ENCODE results near the gene PSMG1. TPM values are rescaled to one million over a fixed set of nuclear protein-coding genes. Genes with fewer than 3 reads are reported as not detected.
"Not testable (repeated sequence)": the region's sequence is repeated elsewhere in the genome, so short reads cannot be mapped to it uniquely, and the experiment has no call there.

PSMG1 gene
- total and polyA plus RNA-seq, 7 experiments from 2014 or later: 9.8 to 62.5 (median 17.1) TPM

DNA sequence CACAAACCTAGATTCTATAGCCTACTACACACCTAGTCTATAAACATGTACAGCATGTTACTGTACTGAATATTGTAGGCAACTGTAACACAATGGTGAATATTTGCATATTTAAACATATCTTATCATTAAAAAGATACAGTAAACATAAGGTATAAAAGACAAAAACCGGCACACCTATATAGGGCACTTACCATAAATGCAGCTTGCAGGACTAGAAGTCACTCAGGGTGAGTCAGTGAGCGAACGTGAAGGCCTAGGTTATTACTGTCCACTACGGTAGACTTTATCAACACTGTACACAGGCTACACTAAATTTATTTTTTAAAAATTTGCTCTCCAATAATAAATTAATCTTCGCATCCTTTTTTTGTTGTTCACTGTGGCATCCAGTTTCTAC is 13.3 kb downstream of the PSMG1 start:
- CTCF ChIA-PET: interaction anchor here (0.8 kb wide), 1 partner anchor 13 kb away, joined by 3 read pairs; the partner anchor contains the start of gene PSMG1
- POLR2A ChIA-PET: no interaction called here
- Histone ChIP-seq H3K4me3 (ENCODE audit: low read length) (no peak overlapping the region), H3K36me3 (ENCODE audit: control insufficient read depth in 2 of 3, insufficient read depth in 3 of 3, low read length in 3 of 3) (peaks cover 0 to 26% (median 0%) of the 10 kb centered on the region in 3 experiments), H3K4me1 (ENCODE audit: control insufficient read depth in 2 of 2, insufficient read depth in 2 of 2, low read length in 2 of 2) (no peaks in the 10 kb centered on the region), H3K9me3 (ENCODE audit: control insufficient read depth in 2 of 3, low read length in 3 of 3) (peaks cover 0 to 2% (median 0%) of the 10 kb centered on the region in 3 experiments), H3K27ac (ENCODE audit: low read depth, low read length) (no peak overlapping the region), H3K27me3 (ENCODE audit: control insufficient read depth in 2 of 2, insufficient read depth in 2 of 2, low read length in 2 of 2) (peaks cover 0 to 4% of the 10 kb centered on the region in 2 donors)
- no peak overlapping the region for H3K4me3 Mint-ChIP-seq
- H3K36me3 Mint-ChIP-seq: peaks cover 0 to 35% (median 12%) of the 10 kb centered on the region in 5 donors
- no peaks in the 10 kb centered on the region for H3K4me1 Mint-ChIP-seq
- no peak for ATAC-seq
- no peak for DNase-seq
- H3K27ac Mint-ChIP-seq: no peak overlapping the region
- peaks cover 0 to 12% (median 5%) of the 10 kb centered on the region in 11 donors for H3K9me3 Mint-ChIP-seq
- intact Hi-C loops (cut with micrococcal nuclease): no loop called here
- peaks cover 0 to 4% (median 0%) of the 10 kb centered on the region in 5 donors for H3K27me3 Mint-ChIP-seq

DNA sequence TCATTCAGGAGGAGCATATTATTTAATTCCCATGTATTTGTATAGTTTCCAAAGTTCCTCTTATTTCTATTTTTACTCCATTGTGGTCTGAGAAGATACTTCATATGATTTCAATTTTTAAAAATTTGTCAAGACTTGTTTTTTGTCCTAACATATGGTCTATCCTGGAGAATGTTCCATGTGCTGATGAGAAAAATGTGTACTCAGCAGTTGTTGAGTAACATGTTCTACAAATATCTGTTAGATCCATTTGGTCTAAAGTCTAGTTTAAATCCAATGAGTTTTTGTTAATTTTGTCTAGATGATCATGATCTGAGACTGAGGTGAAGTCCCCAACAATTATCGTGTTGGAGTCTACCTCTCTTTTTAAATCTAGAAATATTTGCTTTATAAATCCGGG is 14.5 kb downstream of the PSMG1 start:
- CTCF ChIA-PET: interaction anchor here (1.1 kb wide), 1 partner anchor 437 kb away, joined by 3 read pairs; no protein-coding TSS in a partner anchor
- POLR2A ChIA-PET: interaction anchor here (0.7 kb wide), 1 partner anchor 145 kb away, joined by 3 read pairs; the partner anchor contains the start of gene BRWD1
- H3K9me3 Mint-ChIP-seq: peaks cover 0 to 22% (median 11%) of the 10 kb centered on the region in 11 donors

DNA sequence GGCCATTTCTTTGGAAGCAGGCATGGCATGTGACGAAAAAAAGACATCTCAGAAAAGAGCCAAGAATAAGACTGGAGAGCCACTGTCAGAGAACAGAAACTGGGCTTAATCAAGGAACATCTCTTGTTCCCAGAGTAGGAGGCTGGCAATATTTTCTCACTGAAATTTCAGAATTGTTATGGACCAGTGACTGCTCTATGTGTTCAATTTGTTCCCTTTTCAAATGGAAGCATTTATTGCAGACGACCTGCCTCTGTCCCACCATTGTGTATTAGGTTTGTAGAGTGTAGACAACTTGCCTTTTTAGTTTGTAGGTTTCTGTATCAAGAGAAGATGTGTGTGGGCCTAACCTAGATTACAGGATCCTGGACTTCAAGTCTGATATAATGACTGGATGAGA is 18.7 kb downstream of the PSMG1 start:
- POLR2A ChIA-PET: no interaction called here
- no peak for ATAC-seq

More for the DNA sequence above, 14.5 kb downstream of the PSMG1 start:
- Mint-ChIP-seq H3K27me3 (peaks cover 0 to 4% (median under 1%) of the 10 kb centered on the region in 5 donors), H3K4me1 (no peaks in the 10 kb centered on the region), H3K36me3 (peaks cover 0 to 28% (median 10%) of the 10 kb centered on the region in 5 donors), H3K4me3 (no peak overlapping the region), H3K27ac (peak overlapping the region in 1 of 9 donors; percentile 0)
- Histone ChIP-seq H3K9me3 (ENCODE audit: control insufficient read depth in 2 of 3, low read length in 3 of 3) (peaks cover 0 to 12% (median 0%) of the 10 kb centered on the region in 3 experiments), H3K27ac (ENCODE audit: low read depth, low read length) (no peak overlapping the region), H3K4me3 (ENCODE audit: low read length) (no peak overlapping the region), H3K36me3 (ENCODE audit: control insufficient read depth in 2 of 3, insufficient read depth in 3 of 3, low read length in 3 of 3) (peaks cover 0 to 16% (median 0%) of the 10 kb centered on the region in 3 experiments), H3K4me1 (ENCODE audit: control insufficient read depth in 2 of 2, insufficient read depth in 2 of 2, low read length in 2 of 2) (no peaks in the 10 kb centered on the region), H3K27me3 (ENCODE audit: control insufficient read depth in 2 of 2, insufficient read depth in 2 of 2, low read length in 2 of 2) (peaks cover 0 to 4% of the 10 kb centered on the region in 2 donors)
- DNase-seq (no peak), ATAC-seq (no peak)
- intact Hi-C loops (cut with micrococcal nuclease): no loop called here

GRCh38 chr21:39161064-39161463 is 22.2 kb downstream of the PSMG1 start:
- Mint-ChIP-seq H3K9me3 (peaks cover 0 to 27% (median 13%) of the 10 kb centered on the region in 11 donors), H3K4me1 (peaks cover 0 to 1% (median 0%) of the 10 kb centered on the region in 7 donors), H3K36me3 (peaks cover 0 to 6% (median 3%) of the 10 kb centered on the region in 5 donors), H3K27ac (no peak overlapping the region), H3K4me3 (no peak overlapping the region), H3K27me3 (peaks cover 0 to 16% (median 8%) of the 10 kb centered on the region in 5 donors)
- H3K4me3 ChIP-seq (ENCODE audit: low read length): no peak overlapping the region
- no peaks in the 10 kb centered on the region for H3K4me1 ChIP-seq (ENCODE audit: control insufficient read depth in 2 of 2, insufficient read depth in 2 of 2, low read length in 2 of 2)
- ChIA-PET CTCF (interaction anchor here (0.8 kb wide), 1 partner anchor 13 kb away, joined by 3 read pairs; no protein-coding TSS in a partner anchor), POLR2A (no interaction called here)
- ATAC-seq (no peak), DNase-seq (no peak)
- no peak overlapping the region for H3K27ac ChIP-seq (ENCODE audit: low read depth, low read length)
- H3K36me3 ChIP-seq (ENCODE audit: control insufficient read depth in 2 of 3, insufficient read depth in 3 of 3, low read length in 3 of 3): no peaks in the 10 kb centered on the region
- peaks cover 0 to 17% (median 0%) of the 10 kb centered on the region in 3 experiments for H3K9me3 ChIP-seq (ENCODE audit: control insufficient read depth in 2 of 3, low read length in 3 of 3)
- intact Hi-C loops (cut with micrococcal nuclease): no loop called here
- H3K27me3 ChIP-seq (ENCODE audit: control insufficient read depth in 2 of 2, insufficient read depth in 2 of 2, low read length in 2 of 2): no peaks in the 10 kb centered on the region

More for the DNA sequence above, 18.7 kb downstream of the PSMG1 start:
- CTCF ChIA-PET: no interaction called here
- H3K4me1 ChIP-seq (ENCODE audit: control insufficient read depth in 2 of 2, insufficient read depth in 2 of 2, low read length in 2 of 2): no peaks in the 10 kb centered on the region
- no peak overlapping the region for H3K4me3 ChIP-seq (ENCODE audit: low read length)
- peaks cover 0 to 1% (median 0%) of the 10 kb centered on the region in 7 donors for H3K4me1 Mint-ChIP-seq
- peaks cover 0 to 4% of the 10 kb centered on the region in 2 donors for H3K27me3 ChIP-seq (ENCODE audit: control insufficient read depth in 2 of 2, insufficient read depth in 2 of 2, low read length in 2 of 2)
- no peak overlapping the region for H3K4me3 Mint-ChIP-seq
- H3K27ac ChIP-seq (ENCODE audit: low read depth, low read length): no peak overlapping the region
- peaks cover 0 to 18% (median 4%) of the 10 kb centered on the region in 5 donors for H3K36me3 Mint-ChIP-seq
- H3K9me3 Mint-ChIP-seq: peaks cover 0 to 29% (median 13%) of the 10 kb centered on the region in 11 donors
- H3K27me3 Mint-ChIP-seq: peaks cover 0 to 16% (median 8%) of the 10 kb centered on the region in 5 donors
- intact Hi-C loops (cut with micrococcal nuclease): no loop called here
- peaks cover 0 to 17% (median 0%) of the 10 kb centered on the region in 3 experiments for H3K9me3 ChIP-seq (ENCODE audit: control insufficient read depth in 2 of 3, low read length in 3 of 3)
- no peak overlapping the region for H3K27ac Mint-ChIP-seq
- H3K36me3 ChIP-seq (ENCODE audit: control insufficient read depth in 2 of 3, insufficient read depth in 3 of 3, low read length in 3 of 3): no peaks in the 10 kb centered on the region
- no peak for DNase-seq

DNA sequence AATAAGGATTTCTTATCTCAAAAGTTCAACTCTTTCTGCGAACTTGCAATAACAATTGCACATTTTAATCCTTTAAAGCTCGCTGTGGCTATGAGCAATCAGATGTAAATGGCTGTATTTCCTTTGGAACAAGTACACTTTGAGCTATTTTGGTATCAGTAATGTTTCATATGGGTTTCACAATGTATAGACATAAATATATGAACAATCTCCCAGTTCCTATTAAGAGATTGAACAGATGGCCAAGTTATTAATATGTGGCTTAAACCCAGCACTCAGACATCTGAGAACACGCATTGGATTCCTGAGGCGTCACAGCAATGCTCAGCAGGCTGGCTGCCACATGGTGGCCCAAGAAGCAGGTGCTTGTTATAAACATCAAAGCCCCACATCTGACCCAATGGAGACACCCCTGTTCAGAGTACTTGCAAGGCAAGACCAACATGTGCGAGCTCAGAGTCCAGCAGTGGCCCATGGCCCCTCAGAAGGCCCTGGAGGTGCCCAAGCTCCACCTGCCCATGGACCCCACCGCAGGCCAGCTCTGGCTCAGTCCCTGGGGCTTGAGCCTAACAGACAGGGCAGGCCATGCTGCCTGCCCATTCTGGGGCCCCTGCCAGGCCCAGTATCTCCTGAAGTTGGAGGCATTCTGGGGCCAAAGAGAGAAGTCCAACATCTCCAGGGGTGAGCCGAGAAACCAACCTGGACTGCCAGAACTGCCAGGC is 23.7 kb downstream of the PSMG1 start:
- Mint-ChIP-seq H3K4me1 (peaks cover 0 to 1% (median 0%) of the 10 kb centered on the region in 7 donors), H3K27me3 (peaks cover 0 to 13% (median 6%) of the 10 kb centered on the region in 5 donors), H3K4me3 (no peak overlapping the region), H3K27ac (no peak overlapping the region), H3K36me3 (peaks cover 0 to 6% (median 3%) of the 10 kb centered on the region in 5 donors), H3K9me3 (peaks cover 0 to 15% (median 7%) of the 10 kb centered on the region in 11 donors)
- ChIA-PET CTCF (no interaction called here), POLR2A (no interaction called here)
- Histone ChIP-seq H3K4me1 (ENCODE audit: control insufficient read depth in 2 of 2, insufficient read depth in 2 of 2, low read length in 2 of 2) (no peaks in the 10 kb centered on the region), H3K27me3 (ENCODE audit: control insufficient read depth in 2 of 2, insufficient read depth in 2 of 2, low read length in 2 of 2) (no peaks in the 10 kb centered on the region), H3K36me3 (ENCODE audit: control insufficient read depth in 2 of 3, insufficient read depth in 3 of 3, low read length in 3 of 3) (no peaks in the 10 kb centered on the region), H3K9me3 (ENCODE audit: control insufficient read depth in 2 of 3, low read length in 3 of 3) (peaks cover 0 to 11% (median 0%) of the 10 kb centered on the region in 3 experiments), H3K4me3 (ENCODE audit: low read length) (no peak overlapping the region), H3K27ac (ENCODE audit: low read depth, low read length) (no peak overlapping the region)
- intact Hi-C loops (cut with micrococcal nuclease): no loop called here
- DNase-seq (no peak), ATAC-seq (no peak)

GRCh38 chr21:39157241-39157640 is 26.0 kb downstream of the PSMG1 start:
- H3K4me1 Mint-ChIP-seq; DNase-seq; H3K4me3 ChIP-seq (ENCODE audit: low read length); H3K27ac Mint-ChIP-seq; CTCF ChIA-PET; ATAC-seq; intact Hi-C loops (cut with micrococcal nuclease); H3K27me3 ChIP-seq (ENCODE audit: control insufficient read depth in 2 of 2, insufficient read depth in 2 of 2, low read length in 2 of 2); H3K27ac ChIP-seq (ENCODE audit: low read depth, low read length); POLR2A ChIA-PET; H3K36me3 Mint-ChIP-seq; H3K9me3 Mint-ChIP-seq; H3K9me3 ChIP-seq (ENCODE audit: control insufficient read depth in 2 of 3, low read length in 3 of 3); H3K4me1 ChIP-seq (ENCODE audit: control insufficient read depth in 2 of 2, insufficient read depth in 2 of 2, low read length in 2 of 2); H3K36me3 ChIP-seq (ENCODE audit: control insufficient read depth in 2 of 3, insufficient read depth in 3 of 3, low read length in 3 of 3); H3K27me3 Mint-ChIP-seq; H3K4me3 Mint-ChIP-seq: not testable (repeated sequence)

Measured in naive thymus-derived CD4-positive, alpha-beta T cell (primary cell).